EH (cell line): ENCODE results near the gene ARNT2.

ENCODE experiments used
- DNase-seq: peaks from one replicate; pipeline ENCODE4 v3.0.0-alpha.2; 2015; ENCODE audit warnings: low read depth

Gene ARNT2

DNA sequence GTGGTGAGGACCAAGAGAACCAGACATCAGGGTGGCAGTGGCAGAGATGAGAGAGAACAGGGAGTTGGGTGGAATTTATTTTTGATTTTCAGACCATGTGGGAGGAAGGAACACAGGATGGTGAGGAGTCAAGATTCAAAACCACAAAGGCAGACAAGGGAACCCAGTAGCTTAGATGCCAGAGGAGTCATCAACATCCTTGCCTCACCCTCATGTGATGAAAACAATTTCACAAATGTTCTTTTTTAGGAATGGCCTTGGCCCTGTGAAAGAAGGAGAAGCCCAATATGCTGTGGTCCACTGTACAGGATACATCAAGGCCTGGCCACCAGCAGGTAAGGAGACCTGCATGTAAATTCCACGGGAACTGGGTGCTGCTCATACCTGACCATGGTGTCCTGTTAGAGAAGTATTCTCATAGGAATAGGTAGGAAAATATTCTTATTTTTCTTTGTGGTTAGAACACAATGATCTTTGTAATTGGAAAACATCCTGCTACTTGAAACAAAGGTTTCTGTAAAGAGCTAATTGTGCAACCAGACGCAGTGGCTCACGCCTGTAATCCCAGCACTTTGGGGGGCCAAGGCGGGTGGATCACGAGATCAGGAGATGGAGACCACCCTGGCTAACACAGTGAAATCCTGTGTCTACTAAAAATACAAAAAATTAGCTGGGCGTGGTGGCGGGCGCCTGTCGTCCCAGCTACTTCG lies 110.0 kb downstream of the ARNT2 start:
- peak; percentile 86 for DNase-seq

DNA sequence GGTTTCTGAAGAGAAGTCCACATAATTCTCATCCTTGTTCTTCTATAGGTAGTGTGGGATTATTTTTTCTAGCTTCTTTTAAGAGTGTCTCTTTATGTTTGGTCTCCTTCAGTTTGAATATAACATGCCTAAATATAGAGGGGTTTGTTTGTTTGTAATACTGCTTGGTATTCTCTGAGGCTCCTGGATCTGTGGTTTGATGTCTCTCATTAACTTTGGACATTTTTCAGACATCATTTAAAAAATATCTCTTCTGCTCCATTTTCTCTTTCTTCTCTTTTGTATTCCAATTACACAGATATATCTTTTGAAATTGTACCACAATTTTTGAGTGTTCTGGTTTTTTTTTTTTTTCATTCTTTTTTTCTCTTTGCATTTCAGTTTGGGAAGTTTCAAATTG lies 113.1 kb downstream of the ARNT2 start:
- no peak for DNase-seq

DNA sequence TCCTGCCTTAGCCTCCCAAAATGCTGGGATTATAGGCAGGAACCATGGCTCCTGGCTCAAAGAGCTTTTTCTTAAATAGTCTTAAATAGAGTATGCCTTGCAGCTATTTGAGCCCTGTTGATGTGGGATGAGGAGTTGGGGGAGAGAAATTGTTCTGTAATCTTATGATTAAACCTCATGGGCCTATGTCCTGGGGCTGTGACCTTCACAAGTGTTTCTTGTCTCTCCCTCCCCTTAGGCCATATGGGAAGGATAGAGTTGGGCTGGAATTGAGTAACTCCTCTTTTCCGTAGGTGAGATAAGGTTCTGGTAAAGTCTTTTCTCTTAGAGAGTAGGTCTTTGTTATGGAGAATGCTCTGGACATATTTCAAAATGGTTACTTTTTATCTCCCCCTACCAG lies 114.3 kb downstream of the ARNT2 start:
- DNase-seq, result no peak

DNA sequence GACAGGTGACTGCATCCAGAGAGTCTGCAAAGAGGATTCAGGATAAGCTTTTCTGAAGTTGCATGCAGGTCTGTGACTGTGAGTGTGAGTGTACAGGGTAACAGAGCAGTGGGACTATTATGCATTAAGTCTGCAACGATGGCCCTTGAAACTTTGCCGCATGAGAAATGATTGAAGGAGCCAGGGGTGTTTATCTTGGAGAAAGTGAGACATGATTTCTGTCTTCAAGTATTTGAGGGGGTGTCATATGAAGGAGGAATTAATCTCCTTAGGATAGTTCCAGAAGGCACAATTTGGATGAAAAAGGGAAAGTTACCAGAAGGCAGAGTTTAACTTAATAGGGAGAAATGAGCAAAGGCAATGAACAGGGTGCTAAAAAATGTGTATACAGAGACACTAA lies 119.6 kb downstream of the ARNT2 start:
- DNase-seq, result no peak

DNA sequence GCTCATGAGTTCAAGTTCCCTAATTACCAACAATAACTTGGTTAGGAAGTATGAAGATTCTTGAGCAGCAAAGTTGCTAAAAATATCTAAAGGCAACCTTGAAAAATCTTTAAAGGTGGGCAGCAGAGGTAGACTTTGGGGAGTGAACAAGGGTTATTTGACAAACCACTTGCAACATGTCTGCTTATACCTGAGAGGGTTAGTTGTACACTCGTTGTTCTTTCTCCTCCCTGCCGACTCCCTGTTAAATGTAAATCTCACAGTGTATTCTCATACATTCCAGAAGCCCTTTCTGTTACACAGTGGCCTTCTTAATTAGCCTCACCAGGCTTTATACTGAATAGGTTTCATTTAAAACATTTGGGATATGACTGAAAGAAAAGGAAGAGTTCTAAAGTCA lies 121.7 kb downstream of the ARNT2 start:
- DNase-seq, result no peak

DNA sequence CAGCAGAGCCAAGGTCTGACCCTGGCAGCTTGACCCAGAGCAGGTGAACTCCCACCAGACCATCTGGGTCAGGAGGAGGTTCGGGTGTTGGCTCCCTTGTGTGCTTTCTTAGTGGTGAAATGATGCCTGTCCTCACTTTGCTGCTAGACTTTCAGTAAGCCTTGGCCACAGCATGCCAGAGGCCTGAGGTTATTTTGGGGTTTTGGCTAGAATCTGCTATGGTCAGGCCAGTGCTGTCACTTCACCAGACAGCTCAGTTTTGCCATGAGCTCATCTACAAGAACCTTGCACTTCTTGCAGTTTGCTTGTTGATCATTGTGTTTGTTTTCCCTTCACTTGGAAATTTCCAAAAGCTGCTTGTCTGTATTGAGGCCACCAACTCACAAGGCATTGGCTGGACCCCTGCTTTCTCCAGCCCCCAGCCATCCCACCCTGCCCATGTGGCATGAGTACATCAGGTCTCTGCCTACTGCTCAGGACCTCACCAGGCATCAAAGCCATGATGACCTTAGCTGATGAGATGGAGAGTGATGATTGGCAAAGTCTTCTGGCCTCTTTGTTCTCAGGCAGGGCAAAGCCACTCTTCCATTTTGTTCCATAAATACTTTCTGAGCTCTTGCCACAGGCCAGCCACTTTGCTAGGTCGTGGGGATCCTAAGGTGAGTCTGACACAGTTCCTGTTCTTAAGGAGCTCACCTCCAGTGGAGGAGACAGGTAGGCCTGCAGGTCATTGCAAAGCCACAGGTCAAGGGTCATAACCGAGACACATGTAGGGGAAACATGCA lies 122.6 kb downstream of the ARNT2 start:
- peak; percentile 91 for DNase-seq

DNA sequence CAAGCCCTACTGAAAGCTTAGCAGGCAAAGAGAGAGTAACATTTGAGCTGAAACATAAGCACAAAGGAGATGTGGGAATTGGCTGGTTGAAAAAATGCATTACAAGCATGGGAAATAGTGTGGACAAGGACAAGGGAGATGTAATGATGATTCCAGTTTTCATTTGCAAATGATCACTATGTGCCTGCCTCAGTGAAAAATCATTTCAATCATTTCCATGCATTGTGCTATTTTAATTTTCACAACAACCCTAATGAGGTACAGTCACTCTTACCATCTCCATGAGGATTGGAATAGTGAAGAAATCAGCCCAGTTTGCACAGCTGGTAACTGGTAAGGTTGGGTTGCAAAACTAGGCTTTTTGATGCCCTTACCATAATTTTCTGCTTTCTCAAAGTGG lies 123.2 kb downstream of the ARNT2 start:
- DNase-seq, result no peak

DNA sequence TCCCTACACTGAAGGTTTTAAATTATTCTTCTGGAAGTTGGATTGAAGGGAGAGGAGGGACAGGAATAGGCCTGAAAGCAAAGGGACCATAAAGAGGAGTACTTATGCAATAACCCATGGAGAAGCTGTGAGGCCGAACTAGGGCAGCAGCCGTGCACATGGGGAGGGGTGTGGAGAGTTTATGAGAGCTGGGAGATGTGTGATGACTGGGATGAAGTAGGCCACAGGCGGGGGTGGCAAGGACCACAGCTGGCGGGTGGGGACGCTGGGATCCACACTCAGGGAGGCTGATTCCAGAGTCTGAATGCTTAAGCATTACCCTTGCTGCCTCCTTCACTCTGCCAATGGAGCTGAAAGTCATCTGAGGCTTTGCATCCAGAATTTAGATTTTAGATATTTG lies 123.8 kb downstream of the ARNT2 start:
- DNase-seq, result no peak

DNA sequence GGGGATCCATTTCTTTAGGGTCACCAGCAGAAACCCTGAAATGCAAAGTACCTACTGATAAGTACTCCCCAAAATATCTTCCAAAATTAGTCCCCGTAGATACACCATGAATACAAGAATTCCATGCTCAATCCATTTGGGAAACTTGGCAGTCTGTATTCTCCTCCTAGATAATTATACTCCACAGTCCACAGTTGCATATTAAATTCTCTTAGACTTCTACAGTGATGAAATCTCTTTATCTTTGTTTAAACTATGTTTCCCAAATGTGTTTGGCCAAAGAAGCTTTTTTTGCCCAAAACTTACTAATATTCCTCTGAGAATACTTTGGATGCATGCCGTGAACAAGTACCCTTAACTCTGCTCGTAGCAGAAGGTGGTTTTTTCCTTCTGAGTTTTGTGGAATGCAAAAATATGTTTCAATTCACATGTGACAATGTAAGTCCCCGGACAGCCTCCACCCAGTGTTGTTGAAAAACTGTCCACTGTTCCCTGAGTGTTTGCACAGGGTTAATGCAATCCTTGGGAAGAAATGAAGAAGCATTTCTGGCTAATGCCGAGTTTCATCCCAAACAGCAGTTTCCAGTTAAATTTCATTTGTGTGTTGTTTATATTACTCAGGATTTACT lies 126.7 kb downstream of the ARNT2 start:
- DNase-seq, result peak; percentile 61

DNA sequence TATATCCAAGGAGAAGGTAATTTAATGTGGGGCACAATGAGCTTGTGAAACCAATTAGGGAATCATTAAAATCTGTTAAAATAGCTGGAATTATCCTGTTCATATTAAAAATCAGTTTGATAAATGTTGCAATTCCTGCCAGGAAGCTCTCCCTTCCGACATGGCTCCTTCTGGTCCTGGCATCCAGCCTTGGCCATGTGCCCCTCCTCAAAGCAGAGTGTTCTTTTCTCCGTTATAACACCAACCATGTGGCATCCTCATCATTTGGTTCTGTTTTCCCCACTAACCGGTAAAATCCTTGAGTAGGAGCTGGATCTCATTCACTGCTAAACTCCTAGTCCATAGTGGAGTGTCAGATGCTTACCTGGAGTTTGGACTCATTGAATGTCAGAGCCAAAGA lies 127.2 kb downstream of the ARNT2 start:
- no peak for DNase-seq

DNA sequence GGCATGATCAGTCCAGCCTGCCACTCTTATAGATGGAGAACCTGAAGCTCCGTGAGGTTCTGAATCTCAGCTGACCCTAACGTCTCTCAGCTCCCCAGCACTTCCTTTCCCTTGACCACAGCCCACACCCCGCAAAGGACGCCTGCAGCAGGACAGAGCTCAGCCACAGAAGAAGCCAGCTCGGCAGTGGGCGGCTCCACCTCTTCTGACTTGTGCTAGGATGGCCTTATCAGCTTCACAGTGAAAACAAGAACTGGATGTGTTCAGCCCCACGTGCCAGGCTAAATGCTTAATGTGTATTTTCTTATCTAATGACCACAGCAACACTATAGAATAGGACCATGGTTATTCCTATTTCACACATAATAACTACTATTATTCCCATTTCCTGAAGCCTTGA lies 127.6 kb downstream of the ARNT2 start:
- DNase-seq, result no peak

DNA sequence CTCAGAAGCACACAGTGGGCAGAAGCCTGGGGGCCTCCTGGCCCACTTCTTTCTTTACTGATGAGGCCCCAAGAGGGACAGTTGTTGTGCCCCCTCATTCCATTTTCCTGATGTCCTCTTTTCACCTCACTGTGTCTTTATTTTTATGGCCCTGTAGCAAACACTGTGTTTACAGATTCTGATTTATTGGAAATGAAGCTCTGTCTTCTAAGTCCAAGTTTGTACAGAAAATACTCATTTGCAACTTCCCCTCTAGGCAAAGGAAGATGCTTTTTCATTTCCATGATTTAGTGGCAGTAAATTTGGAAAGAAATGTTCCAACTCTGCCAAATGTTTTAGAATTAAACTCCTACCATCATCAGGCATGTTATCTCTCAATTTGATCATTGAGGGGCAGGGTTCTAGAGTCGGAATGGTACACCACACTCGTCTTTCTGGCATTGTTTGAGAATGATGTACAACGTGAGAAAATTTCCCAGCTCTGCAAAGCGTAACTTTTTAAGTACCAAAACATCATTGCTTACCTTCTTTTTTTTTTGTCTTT lies 129.7 kb downstream of the ARNT2 start:
- DNase-seq, result peak; percentile 91

DNA sequence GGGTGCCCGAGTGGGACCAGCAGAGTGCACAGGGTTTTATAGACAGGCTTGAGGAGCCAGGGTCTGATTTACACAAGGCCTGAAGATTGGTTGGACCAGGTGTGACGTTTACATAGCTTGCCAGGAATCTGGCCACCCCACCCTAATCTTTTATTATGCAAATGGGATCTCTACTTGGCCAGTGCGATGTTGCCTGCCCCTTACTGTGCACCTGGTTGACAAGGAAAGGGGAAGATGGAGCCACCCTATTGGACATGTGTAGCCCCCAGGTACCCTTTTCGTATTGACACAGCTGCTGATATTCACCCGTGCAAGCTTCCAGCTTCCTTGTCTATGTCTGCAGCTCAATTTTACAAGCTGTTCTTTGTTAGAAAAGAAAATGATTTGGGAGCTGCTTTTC lies 132.0 kb downstream of the ARNT2 start:
- no peak for DNase-seq

DNA sequence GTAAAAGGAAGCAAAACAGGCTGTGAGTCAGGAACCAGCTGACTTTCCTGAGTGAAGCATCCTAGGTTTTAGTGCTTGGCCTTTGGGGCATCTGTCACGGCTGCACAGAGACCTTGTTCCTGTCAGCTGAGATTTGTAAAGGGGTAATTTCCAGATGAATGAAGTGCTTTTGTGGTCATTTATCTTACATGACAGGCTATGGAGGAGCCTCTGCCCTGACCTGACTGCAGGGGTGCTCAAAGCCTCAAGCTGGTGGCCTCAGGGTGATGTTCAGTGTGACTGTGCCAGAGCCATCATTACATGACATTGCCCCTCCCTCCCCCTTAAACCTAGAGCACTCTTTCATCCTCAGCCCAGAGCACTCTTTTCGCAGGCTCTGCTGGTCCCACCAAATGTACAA lies 132.5 kb downstream of the ARNT2 start:
- DNase-seq, result peak; percentile 29

DNA sequence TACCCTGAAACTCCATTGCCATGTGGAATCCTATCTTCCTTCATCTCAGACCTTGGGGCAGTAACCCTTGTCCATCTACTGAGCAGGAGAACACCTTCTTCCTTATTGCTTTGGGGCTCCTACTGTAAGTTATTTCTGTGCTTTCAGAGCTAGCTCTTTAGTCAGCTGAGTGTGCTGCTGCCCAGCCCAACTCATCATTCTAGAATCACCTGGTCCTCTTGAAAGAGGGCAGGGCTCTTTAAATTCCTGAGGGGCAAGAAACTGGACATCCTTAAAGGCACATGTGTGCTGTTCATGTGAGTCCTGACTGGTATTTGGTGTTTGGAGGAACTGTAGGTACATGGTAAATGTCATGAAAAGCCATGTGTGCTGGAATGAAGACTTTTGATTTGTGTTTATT lies 140.9 kb downstream of the ARNT2 start:
- DNase-seq, result no peak

DNA sequence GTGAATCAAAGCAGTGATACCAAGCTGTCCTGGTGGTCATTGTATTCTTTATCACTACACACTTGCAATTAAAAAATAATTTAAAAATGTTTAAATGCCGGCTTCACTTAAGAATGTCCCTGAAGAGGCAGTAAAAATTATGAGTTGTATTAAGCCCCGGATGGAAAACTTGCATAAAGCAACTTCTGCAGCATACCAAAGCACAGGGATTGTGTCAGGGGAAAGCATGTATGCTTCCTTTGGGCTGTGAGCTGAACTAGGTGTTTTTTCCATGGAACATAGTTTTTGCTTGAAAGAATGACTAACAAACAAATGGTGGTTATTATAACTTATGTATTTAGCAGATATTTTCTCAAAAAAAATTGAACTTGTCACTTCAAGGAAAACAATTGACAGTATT lies 143.1 kb downstream of the ARNT2 start:
- DNase-seq, result peak; percentile 39

DNA sequence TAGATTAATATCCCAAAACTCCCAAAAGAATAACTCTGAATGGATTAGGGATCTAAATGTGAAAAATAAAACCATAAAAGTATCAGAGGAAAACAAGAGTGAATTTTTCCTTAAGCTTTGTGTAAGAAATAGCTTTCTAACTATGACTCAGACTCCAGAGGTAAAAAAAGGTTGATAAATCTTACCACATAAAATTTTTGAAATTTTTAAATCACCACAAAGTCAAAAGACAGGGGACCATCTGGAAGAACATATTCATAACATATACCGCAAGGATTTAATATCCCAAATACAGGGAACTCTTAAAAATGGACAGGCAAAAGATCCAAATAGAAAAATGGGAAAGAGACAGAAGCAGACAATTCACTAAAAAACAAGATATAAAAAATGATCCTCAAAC lies 145.0 kb downstream of the ARNT2 start:
- DNase-seq, result peak; percentile 81

DNA sequence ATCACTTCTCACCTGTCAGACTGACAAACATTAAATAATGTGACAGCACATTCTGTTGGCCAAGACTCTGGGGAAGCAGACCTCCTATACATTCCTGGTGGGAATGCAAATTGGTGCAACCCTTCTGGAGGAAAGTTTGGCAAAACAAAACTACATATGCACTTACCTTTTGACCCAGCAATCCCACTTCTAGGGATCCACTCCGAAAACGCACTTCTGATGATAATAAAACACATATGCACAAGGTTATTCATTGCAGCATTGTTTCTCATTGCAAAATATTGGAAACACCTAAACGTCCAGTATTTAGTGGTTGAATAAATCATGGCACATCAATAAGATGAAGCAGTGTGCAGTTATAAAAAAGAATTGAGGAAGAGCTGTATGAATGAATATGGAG lies 145.5 kb downstream of the ARNT2 start:
- peak; percentile 31 for DNase-seq

DNA sequence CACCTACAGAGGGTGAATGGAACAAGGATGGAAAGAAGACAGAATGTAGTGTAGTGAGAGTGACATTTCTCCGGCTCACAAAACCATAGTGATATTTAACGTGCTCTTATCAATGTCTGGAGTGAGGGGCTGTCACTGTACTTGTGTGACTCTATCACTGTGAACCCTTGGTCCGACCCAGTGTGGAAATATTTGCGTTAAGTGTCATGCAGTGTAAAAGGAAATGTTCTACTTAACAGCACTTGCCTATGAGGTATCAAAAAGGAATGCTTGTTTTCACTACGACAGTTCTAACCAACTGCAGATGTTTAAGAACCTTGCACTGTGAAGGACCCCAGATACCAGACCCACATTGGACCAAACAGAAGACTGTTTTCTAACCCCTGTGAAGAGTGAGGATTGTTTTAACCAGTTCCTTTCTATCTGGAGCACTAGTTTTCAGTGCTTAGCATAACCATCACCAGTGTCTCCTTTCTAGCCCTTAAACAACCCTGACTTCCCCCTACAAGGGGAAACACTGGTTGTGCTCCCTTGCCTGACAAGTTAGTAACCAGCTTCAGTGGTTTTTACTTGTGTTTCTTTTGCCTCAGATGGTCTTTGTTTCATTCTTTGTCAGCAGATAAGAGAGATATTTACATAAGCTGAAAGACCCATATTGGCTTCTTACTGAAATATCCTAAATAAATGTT lies 146.2 kb downstream of the ARNT2 start:
- DNase-seq, result peak; percentile 98

DNA sequence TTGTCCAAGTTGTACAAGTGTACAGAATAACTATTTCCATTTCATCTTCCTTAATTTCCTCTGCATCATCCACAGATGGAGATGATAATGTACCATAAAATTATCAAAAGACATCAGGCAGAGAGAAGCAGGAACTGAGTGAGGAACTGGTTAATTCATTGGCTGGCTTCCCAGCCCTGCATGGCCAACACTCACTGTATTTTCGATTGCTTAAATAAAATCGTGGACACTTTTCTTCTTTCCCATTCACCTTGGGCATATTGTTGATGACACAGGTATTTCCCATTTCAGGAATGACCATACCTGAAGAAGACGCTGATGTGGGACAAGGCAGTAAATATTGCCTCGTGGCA lies 146.7 kb downstream of the ARNT2 start:
- DNase-seq, result peak; percentile 78

DNA sequence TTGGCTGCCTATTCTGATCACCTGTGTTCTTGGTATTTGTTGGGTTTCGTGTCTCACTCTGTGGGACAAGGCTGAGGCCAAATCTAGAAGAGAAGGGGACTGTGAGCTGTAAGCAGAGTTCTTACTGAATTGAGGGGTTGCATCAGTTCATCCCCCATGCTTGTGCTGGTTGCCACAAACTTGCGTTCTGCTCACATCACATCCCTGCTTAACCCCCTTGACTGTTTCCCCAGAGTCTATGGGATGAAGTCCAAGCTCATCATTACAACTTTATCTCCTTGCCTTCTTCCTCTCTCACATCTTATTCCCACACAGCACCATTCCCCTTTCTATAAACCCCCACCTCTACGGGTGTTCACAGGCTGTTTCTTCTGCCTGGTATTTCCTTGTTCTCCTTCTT lies 147.2 kb downstream of the ARNT2 start:
- no peak for DNase-seq

DNA sequence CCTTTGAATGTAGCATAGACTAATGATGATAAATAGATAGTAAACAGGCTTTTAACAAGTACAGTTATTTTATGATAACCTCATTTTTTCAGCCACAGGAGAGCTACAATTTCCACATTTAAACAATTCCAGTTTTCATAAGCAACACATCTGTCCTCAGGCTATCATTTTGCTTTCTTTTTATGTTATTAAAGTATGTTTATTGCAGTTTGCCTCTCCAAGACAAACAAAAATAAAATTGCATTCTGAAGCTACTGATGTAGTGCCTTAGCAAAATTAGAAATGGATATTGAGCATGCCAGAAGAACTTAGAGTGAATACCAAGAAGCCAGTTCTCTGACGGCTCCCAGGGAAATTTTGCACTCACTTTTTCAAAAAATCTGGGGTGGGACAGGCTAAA lies 150.4 kb downstream of the ARNT2 start:
- no peak for DNase-seq
